WTC11 (cell line): ENCODE data around the gene KCNK7.

Experiments used
- CREB1 ChIP-seq: sonication (generic); formaldehyde crosslinking; IDR thresholded peaks from 2 replicates; pipeline ENCODE4 v1.8.0; 2023; ENCODE audit warnings: mild to moderate bottlenecking, missing genetic modification reagents
- GTF2I ChIP-seq: fragments of 250-450 bp; sonication (Bioruptor Pico); conservative IDR thresholded peaks from 2 replicates; pipeline ENCODE4 v1.4.0; 2021; ENCODE audit warnings: mild to moderate bottlenecking
- IRF2 ChIP-seq: sonication (generic); formaldehyde crosslinking; IDR thresholded peaks from 2 replicates; pipeline ENCODE4 v1.8.0; 2022; ENCODE audit warnings: low read depth, missing genetic modification reagents, borderline replicate concordance
- JUN ChIP-seq: sonication (generic); formaldehyde crosslinking; IDR thresholded peaks from 2 replicates; pipeline ENCODE4 v1.8.0; 2023; ENCODE audit warnings: mild to moderate bottlenecking, missing genetic modification reagents
- RELA ChIP-seq: sonication (generic); formaldehyde crosslinking; IDR thresholded peaks from 2 replicates; pipeline ENCODE4 v1.8.1; 2022; ENCODE audit warnings: missing genetic modification reagents, mild to moderate bottlenecking, borderline replicate concordance
- STAT6 ChIP-seq: sonication (generic); formaldehyde crosslinking; conservative IDR thresholded peaks from 2 replicates; pipeline ENCODE4 v1.8.1; 2023; ENCODE audit warnings: mild to moderate bottlenecking, low read depth, missing genetic modification reagents, moderate library complexity
- USF1 ChIP-seq: sonication (generic); formaldehyde crosslinking; IDR thresholded peaks from 2 replicates; pipeline ENCODE4 v1.8.0; 2022; ENCODE audit warnings: mild to moderate bottlenecking, missing genetic modification reagents
- ZNF138 ChIP-seq: sonication (generic); formaldehyde crosslinking; conservative IDR thresholded peaks from 2 replicates; pipeline ENCODE4 v1.8.1; 2022; ENCODE audit warnings: mild to moderate bottlenecking, moderate library complexity, missing genetic modification reagents
- TF ChIP-seq, protein P1 (sequence below): fragments of 200-600 bp; IDR thresholded peaks from 2 replicates; pipeline ENCODE4 v1.8.0; 2022; ENCODE audit warnings: antibody characterized with exemption
- TF ChIP-seq, protein P2 (sequence below): sonication (generic); formaldehyde crosslinking; IDR thresholded peaks from 2 replicates; pipeline ENCODE4 v1.8.0; 2022; ENCODE audit warnings: mild to moderate bottlenecking, missing genetic modification reagents
- TF ChIP-seq, protein P3 (sequence below): sonication (generic); formaldehyde crosslinking; IDR thresholded peaks from 2 replicates; pipeline ENCODE4 v1.8.1; 2023; ENCODE audit warnings: mild to moderate bottlenecking, moderate library complexity, missing genetic modification reagents
- TF ChIP-seq, protein P4 (sequence below): sonication (generic); formaldehyde crosslinking; IDR thresholded peaks from 2 replicates; pipeline ENCODE4 v1.8.1; 2022; ENCODE audit warnings: low read depth, mild to moderate bottlenecking, moderate library complexity, missing genetic modification reagents, borderline replicate concordance
- TF ChIP-seq, protein P5 (sequence below): sonication (generic); formaldehyde crosslinking; IDR thresholded peaks from 2 replicates; pipeline ENCODE4 v1.8.1; 2023; ENCODE audit warnings: mild to moderate bottlenecking, missing genetic modification reagents
- TF ChIP-seq, protein P6 (sequence below): sonication (generic); formaldehyde crosslinking; IDR thresholded peaks from 2 replicates; pipeline ENCODE4 v1.8.1; 2022; ENCODE audit warnings: mild to moderate bottlenecking, moderate library complexity, missing genetic modification reagents

DNA sequence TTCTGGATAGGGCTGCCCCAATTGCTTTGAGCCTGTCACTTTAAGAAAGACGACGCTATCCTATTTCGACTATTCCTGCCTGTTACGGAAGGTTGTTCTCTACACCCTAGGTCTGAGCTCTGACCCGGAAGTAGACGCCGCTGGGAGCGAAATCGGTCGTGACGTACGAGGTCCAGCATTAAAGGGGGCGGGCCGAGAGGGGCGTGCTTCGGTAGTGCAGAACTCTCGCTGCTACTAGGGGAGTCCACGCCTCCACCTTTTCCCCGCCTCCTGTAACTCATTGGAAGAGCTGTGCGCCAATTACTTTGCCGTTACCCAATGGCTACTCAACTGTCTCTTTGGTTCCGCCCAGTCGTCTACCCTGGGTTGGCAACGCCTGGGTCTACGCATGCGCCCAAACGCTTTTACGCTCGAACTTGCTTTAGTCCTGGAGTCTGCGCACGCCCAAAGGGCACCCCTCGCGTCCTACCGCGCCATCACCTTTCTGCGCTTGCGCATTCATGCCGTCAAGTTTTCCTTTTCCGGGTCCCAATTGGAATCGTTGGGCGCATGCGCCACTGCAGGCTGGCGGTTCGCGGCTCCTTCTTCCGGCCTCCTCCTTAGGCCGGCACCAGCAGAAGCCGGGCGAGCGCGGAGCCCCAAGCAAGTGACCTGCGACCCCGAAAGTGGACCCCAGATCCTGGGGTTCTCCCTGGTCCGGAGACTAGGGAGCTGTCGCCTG lies 19.8 kb upstream of the KCNK7 start, which contains the start of gene PCNX3:
- TF ChIP-seq, protein P1, sequence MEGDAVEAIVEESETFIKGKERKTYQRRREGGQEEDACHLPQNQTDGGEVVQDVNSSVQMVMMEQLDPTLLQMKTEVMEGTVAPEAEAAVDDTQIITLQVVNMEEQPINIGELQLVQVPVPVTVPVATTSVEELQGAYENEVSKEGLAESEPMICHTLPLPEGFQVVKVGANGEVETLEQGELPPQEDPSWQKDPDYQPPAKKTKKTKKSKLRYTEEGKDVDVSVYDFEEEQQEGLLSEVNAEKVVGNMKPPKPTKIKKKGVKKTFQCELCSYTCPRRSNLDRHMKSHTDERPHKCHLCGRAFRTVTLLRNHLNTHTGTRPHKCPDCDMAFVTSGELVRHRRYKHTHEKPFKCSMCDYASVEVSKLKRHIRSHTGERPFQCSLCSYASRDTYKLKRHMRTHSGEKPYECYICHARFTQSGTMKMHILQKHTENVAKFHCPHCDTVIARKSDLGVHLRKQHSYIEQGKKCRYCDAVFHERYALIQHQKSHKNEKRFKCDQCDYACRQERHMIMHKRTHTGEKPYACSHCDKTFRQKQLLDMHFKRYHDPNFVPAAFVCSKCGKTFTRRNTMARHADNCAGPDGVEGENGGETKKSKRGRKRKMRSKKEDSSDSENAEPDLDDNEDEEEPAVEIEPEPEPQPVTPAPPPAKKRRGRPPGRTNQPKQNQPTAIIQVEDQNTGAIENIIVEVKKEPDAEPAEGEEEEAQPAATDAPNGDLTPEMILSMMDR: no peak
- TF ChIP-seq, protein P2, sequence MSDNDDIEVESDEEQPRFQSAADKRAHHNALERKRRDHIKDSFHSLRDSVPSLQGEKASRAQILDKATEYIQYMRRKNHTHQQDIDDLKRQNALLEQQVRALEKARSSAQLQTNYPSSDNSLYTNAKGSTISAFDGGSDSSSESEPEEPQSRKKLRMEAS: peak; percentile 39; the same call in 1 of the 2 replicates
- TF ChIP-seq STAT6 (CRISPR knock-in tag): no peak
- no peak for TF ChIP-seq RELA (CRISPR knock-in tag)
- TF ChIP-seq IRF2 (CRISPR knock-in tag): no peak
- TF ChIP-seq, protein P3, sequence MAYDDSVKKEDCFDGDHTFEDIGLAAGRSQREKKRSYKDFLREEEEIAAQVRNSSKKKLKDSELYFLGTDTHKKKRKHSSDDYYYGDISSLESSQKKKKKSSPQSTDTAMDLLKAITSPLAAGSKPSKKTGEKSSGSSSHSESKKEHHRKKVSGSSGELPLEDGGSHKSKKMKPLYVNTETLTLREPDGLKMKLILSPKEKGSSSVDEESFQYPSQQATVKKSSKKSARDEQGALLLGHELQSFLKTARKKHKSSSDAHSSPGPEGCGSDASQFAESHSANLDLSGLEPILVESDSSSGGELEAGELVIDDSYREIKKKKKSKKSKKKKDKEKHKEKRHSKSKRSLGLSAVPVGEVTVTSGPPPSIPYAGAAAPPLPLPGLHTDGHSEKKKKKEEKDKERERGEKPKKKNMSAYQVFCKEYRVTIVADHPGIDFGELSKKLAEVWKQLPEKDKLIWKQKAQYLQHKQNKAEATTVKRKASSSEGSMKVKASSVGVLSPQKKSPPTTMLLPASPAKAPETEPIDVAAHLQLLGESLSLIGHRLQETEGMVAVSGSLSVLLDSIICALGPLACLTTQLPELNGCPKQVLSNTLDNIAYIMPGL (CRISPR knock-in tag): no peak
- TF ChIP-seq USF1 (CRISPR knock-in tag): no peak
- no peak for TF ChIP-seq CREB1 (CRISPR knock-in tag)
- no peak for TF ChIP-seq GTF2I
- TF ChIP-seq, protein P4, sequence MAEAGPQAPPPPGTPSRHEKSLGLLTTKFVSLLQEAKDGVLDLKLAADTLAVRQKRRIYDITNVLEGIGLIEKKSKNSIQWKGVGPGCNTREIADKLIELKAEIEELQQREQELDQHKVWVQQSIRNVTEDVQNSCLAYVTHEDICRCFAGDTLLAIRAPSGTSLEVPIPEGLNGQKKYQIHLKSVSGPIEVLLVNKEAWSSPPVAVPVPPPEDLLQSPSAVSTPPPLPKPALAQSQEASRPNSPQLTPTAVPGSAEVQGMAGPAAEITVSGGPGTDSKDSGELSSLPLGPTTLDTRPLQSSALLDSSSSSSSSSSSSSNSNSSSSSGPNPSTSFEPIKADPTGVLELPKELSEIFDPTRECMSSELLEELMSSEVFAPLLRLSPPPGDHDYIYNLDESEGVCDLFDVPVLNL (CRISPR knock-in tag): no peak
- TF ChIP-seq, protein P5, sequence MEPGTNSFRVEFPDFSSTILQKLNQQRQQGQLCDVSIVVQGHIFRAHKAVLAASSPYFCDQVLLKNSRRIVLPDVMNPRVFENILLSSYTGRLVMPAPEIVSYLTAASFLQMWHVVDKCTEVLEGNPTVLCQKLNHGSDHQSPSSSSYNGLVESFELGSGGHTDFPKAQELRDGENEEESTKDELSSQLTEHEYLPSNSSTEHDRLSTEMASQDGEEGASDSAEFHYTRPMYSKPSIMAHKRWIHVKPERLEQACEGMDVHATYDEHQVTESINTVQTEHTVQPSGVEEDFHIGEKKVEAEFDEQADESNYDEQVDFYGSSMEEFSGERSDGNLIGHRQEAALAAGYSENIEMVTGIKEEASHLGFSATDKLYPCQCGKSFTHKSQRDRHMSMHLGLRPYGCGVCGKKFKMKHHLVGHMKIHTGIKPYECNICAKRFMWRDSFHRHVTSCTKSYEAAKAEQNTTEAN (CRISPR knock-in tag): no peak
- TF ChIP-seq JUN: no peak
- no peak for TF ChIP-seq ZNF138 (CRISPR knock-in tag)
- TF ChIP-seq, protein P6, sequence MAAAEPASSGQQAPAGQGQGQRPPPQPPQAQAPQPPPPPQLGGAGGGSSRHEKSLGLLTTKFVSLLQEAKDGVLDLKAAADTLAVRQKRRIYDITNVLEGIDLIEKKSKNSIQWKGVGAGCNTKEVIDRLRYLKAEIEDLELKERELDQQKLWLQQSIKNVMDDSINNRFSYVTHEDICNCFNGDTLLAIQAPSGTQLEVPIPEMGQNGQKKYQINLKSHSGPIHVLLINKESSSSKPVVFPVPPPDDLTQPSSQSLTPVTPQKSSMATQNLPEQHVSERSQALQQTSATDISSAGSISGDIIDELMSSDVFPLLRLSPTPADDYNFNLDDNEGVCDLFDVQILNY (CRISPR knock-in tag): 0 out of 2 replicates have a peak, but pooled peaks have one; percentile 27
